Measurements from ENCODE around the gene CFAP97D2.

Gene CFAP97D2

DNA sequence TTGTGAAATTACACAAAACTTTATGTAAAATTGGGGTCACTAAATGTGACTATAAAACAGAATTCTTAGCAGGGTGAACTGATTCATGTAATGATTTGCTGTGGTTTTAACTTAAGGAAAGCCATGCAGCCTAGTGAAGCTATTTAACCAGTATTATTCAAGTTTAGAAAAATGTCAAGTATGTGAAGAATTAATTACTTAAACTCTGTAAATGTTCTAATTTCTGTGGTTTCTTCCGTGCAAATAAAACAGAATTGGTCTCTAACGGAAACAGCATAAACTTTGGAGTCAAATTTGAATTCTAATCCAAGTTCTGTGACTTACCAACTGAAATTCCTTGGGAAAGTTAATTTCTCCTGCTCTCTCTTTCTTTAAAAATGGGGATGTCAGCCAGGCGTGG is 69.0 kb downstream of the CFAP97D2 start:
- TF ChIP-seq, protein P1, sequence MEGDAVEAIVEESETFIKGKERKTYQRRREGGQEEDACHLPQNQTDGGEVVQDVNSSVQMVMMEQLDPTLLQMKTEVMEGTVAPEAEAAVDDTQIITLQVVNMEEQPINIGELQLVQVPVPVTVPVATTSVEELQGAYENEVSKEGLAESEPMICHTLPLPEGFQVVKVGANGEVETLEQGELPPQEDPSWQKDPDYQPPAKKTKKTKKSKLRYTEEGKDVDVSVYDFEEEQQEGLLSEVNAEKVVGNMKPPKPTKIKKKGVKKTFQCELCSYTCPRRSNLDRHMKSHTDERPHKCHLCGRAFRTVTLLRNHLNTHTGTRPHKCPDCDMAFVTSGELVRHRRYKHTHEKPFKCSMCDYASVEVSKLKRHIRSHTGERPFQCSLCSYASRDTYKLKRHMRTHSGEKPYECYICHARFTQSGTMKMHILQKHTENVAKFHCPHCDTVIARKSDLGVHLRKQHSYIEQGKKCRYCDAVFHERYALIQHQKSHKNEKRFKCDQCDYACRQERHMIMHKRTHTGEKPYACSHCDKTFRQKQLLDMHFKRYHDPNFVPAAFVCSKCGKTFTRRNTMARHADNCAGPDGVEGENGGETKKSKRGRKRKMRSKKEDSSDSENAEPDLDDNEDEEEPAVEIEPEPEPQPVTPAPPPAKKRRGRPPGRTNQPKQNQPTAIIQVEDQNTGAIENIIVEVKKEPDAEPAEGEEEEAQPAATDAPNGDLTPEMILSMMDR (IDR thresholded peaks at IDR 0.05) = no peak

DNA sequence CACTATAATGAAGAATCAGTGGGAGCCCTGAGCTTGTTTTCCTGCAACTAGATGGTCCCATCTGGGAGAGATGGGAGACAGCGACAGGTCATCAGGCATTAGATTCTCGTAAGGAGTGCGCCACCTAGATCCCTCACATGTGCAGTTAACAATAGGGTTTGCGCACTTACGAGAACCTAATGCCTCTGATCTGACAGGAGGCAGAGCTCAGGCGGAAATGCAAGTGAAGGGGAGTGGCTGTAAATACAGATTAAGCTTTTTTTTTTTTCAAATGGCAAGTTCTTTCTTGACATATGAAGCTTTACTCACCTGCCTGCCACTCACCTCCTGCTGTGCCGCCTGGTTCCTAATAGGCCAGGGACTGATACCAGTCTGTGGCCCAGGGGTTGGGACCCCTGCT is 70.0 kb downstream of the CFAP97D2 start:
- TF ChIP-seq, protein P1 (IDR thresholded peaks at IDR 0.05) = no peak

DNA sequence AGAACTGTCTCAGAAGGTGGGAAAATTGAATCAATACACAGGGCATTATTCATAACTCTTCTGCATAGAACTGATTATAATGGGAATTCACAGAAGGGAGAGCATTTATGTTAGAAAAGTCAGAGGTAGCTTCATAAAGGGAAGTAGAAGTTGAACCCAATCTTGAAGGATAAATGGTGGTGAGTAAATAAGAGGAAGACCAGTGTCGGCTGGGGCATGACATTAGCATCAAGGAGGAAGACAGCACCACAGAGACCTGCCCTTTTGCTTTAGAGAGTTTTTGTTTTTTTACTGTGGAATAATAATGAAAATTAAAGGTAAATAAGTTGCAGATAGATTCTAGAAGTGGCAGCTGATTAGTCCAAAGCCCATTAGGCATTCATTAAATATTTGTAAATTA is 77.5 kb downstream of the CFAP97D2 start:
- TF ChIP-seq, protein P1 (IDR thresholded peaks at IDR 0.05) = no peak

DNA sequence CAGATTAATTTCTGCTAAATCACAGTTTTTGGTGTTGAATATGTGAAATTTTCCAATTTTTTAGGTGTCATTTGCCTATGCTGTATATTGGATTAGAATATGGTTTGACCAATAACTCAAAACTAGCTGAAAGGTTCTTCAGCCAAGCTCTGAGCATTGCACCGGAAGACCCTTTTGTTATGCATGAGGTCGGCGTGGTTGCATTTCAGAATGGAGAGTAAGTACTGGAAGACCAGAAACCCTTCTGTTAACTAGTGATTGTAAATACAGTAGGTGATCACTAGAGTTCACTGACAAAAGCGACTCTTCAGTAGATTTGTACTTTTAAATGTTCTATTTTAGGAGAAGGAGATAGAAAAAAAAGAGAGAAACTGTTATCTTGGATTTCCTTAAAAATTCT is 78.0 kb downstream of the CFAP97D2 start:
- TF ChIP-seq, protein P1 (IDR thresholded peaks at IDR 0.05) = no peak

DNA sequence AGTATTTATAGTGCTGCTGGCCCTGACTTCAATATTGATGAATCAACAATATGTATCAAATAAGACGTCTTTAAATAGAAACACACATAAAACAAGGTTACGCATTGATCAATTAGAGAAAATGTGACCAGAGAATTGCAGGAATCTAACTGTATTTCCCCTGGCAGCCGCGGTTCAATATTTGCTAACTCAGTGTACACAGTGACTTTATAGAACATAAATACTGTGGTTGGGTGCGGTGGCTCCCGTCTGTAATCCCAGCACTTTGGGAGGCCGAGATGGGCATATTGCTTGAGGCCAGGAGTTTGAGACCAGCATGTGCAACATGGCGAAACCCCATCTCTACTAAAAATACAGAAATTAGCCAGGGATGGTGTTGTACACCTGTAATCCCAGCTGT is 79.5 kb downstream of the CFAP97D2 start:
- TF ChIP-seq, protein P1 (IDR thresholded peaks at IDR 0.05) = no peak

DNA sequence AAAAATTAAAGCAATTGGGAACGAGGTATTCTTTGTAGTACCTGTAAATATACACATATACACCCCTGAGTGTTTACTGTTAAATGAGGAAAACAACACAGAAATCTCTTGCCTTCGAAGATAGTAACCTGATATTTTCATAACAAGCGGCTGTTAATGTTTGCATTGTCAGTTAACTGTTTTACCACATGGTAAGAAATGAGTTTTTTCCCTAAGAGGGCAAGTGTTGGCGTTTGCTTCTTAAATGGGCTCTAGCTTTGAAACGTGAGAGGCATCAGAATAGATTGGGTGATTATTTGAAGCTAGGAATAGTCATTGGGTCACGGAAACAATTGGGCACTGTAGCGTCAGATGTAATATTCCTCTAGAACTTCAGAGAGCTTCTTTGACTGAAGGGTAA is 80.3 kb downstream of the CFAP97D2 start:
- TF ChIP-seq, protein P1 (IDR thresholded peaks at IDR 0.05) = no peak

DNA sequence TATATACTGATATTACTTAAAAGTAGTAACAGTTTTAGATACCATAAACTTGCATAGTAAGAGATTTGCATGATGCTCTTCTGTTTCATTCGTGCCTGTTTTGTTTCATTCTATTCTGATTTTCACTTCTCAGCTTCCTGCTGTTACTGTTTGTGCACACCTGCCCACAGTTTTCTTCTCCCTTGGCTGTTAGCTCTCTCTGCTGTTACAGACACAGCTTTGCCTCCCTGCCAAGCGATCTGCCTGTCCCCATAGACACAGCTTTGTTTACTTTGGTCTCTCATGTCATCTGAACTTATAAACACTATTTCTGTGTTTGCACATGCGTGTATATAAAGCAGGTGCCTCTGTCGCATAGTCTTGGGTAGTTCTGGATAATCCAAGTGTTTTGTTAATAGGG is 80.9 kb downstream of the CFAP97D2 start:
- TF ChIP-seq, protein P1 (IDR thresholded peaks at IDR 0.05) = no peak

DNA sequence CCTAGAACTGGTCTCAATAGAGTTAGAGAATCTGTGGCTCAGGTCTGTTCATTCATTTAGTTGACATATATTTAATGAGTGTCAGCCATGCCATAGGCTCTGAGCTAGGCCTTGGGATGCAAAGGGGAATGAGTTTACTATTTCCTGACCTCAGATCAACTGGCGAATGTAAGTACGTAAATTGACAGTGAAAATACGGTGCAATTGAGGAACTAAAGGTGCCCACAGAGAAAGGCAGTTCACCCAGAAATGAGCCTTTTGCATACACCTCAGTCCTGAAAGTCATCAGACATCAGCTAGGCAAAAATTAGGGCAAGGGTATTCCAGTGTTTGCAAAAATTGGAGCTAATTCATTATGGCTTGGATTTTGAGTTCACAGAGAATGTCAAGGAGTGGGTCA is 81.8 kb downstream of the CFAP97D2 start:
- TF ChIP-seq, protein P1 (IDR thresholded peaks at IDR 0.05) = no peak
